Activated T-cell treated with anti-CD3 and anti-CD28 coated beads for 4 hours (primary cell): ENCODE data around the gene TUBA3D.
"Not testable (repeated sequence)": the region's sequence is repeated elsewhere in the genome, so short reads cannot be mapped to it uniquely, and the experiment has no call there.

ENCODE experiments used
- DNase-seq: peaks from one replicate; pipeline ENCODE4 v3.0.0-alpha.2; 2020

Gene TUBA3D

DNA sequence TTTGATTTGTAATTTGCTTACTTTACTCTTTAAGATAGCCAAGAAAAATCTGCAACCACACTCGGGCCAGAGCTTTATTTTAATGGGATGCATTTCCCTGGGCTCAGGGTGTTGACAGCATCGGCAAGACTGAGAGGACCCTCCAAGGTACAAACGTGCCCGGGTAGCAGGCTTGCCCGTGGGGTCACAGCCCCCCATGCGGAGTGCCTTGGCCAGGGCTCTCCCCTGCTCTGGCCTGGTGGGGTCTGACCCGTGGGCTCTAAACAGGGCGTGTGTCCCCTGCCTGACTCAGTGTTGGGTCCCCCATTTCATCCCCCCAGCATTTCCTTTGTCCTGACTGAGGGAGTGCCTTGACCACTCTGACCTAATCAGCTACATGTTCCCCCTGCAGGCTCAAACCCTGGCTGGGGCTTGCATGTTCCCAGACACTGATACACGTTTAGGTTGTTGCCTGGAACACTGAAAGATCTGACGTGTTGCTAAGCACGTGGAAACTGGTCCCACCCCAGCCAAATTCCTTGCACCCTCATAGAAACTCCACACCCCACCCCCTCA is 9.1 kb downstream of the TUBA3D start:
- DNase-seq: not testable (repeated sequence)

DNA sequence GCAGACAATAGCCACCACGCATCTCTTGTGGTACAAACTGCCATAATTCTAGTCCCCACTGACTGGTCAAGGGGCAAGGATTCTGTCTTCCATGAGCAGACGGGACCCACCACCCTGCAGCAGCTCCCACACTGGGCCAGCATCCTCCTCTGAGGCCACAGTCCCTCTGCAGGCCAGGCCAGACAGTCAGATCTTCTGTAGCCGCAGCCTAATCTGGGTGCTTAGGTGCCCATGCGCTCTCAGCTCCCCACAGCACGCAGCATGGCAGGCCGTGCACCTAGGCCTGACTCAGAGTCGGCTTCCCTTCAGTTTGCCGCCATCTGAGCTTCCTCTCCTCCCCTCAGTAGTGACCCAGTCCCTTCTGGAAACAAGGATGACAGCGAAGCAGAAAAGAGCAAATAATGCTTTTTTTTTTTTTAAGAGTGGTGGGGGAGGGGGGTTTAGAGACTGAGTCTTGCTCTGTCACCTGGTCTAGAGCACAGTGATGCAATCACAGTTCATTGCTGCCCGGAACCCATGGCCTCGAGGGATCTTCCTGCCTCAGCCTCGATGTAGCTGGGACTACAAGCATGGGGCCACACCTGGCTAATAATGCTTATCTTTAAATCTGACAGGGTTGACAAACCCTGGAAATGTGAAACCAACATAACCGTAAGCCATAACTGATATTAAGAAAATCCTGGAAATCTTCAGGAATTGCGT is 10.4 kb downstream of the TUBA3D start:
- DNase-seq: not testable (repeated sequence)

DNA sequence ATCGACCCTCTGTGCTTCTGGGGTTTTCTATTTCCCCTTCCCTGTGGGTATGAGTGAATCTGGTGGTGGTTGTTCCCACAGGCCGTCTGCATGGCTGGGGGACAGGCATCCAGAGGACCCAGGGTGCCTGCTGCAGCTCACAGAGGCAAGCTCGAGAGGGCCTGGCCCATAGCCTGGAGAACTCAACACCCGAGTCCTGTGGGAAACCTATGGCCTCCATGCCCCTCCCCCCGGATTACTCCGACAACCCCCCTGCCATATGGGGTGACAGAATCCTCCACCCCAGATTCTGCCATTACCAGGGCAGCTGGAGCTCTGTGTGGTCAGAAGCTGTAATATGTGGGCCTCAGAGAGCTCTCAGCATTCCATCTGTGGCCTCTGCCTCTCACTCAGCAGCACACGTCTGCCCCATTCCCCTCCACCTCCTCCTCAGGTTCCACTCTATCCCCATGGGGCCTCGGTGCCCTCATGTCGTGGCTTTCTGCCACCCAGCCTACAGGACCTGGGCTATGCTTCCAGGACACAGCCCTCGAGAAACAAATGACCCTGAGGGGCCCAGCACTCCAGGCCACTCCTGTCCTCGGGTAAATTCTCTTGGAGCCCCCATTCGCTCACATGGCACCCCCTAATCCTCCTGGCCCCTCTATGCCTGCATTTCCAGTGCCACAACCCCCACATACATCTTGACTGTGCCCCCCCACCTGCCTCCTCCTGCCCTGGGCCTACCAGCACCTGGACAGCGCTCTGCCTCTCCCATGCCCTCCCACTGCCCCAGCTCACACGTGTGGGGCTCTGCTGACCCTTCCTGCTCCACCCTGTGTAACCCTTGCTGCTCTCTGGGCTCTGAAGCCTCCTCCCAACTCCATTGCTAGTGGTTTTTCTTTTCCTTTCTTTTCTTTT is 12.6 kb downstream of the TUBA3D start:
- DNase-seq: no peak

DNA sequence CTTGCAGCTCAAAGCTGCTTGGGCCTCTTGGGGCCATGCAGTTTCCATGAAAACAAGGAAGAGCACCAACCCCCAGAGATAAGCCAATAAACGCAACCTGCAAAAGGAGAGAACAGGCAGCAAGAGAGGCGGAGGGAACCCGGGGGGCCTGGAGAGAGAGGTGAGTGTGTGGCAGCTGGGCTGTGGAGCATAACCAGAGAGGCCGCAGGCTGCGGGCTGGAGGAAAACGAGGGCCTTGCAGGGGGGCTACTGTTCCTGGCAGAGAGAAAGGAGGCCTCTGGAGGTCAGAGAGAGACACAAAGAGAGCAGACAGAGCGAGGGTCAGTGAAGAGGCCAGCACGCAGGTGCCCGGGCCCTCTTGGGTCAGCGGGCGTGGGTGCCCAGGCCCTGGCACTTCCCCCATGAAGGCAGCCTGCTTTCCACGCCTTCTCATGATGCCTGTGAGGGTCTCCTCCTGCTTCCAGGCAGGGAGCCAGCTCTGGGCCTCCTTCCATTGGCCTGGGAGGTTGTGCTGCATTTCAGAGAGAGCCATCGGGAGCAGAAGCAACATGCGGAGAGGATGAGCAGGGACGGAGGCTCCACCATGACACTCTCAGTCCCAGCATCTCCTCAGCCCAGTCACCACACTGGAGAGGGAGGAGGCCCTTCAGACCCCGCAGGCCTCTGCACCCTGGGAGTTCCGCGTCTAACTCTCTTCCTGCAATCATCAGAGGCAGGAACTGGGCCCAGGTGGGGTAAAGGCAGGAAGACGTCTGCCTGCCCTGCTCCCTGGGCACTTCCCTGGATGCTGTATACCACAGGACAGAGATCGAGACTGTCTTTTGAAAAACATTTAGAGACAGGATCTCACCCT is 14.9 kb downstream of the TUBA3D start:
- DNase-seq: not testable (repeated sequence)

DNA sequence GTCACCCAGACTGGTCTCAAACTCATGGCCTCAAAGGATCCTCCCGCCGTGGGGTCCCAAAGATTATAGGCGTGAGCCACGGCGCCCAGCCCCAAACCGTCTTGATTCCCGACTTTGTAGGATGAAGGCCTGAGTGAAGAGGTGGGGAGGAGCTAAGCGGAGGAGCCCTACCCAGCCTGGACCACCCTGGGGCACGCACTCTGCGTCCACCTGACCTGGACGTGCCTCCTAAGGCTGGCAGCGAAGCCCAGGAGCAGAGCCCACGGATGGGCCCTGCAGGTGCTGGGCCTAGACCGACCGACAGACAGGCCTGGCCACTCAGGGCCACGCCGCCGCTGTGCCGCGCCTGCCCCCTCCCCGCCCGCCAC is 15.5 kb downstream of the TUBA3D start:
- not testable (repeated sequence) for DNase-seq

DNA sequence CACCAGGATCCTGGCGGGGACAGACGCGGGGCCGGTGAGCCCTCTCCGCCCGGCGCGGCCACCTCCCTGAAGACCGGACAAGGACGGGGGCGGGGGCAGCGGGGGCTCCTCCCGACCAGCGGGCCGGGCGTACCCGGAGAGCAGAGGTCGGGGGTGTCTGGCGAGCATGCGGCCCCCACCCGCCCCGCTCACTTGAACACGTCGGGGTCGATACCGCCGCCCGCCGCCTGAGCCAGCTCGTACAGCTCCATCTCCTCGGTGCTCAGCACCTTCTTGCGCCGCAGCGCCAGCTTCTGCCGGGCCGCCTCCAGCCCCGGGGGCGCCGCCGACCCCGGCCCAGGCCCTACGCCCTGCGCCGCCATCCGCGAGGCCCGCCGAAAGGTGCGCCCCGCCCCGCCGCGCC is 16.1 kb downstream of the TUBA3D start, which contains the start of gene MZT2A:
Gene MZT2A, minus strand, starts transcription at position 383 of the 403 bp plus-strand sequence. Its CDS starts 21 bp downstream, at position 362.
- not testable (repeated sequence) for DNase-seq

DNA sequence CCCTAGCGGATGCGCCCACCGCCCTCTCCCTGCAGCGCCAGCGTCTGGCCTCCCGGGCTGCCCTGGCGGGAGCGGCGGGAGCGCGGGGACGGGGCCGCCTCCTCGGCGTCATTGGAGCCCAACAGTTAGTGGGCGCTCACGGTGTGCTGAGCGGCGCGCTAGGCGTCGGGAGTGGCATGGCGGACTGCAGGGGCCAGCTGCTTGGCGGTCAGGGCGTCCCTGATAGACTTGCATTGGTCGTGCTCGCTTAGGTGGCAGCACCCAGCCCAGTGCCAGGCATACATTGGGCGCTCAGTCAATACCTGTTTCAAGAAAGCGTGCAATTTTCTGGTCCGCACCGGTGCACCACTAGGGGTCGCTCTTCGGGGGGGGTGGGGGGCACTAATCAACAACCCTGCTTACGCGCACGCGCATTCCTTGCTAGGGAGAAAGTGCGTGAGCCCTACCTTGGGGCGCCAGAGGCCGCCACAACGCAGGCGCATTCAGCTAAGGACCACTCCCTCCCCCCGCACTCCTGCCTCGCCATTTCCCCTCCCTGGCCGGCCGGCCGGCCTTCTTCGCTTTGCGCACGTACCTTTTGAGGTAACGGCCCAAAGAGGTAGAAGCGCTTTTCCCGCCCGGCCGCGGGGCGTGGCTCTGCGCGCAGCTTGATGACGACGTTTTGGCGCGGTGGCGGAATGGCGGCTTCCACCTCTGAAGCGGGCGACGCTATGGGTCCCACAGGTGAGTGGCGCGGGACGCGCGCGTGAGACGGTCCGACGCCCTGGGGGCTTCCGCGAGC is 16.7 kb downstream of the TUBA3D start:
- peak; percentile 85 for DNase-seq

DNA sequence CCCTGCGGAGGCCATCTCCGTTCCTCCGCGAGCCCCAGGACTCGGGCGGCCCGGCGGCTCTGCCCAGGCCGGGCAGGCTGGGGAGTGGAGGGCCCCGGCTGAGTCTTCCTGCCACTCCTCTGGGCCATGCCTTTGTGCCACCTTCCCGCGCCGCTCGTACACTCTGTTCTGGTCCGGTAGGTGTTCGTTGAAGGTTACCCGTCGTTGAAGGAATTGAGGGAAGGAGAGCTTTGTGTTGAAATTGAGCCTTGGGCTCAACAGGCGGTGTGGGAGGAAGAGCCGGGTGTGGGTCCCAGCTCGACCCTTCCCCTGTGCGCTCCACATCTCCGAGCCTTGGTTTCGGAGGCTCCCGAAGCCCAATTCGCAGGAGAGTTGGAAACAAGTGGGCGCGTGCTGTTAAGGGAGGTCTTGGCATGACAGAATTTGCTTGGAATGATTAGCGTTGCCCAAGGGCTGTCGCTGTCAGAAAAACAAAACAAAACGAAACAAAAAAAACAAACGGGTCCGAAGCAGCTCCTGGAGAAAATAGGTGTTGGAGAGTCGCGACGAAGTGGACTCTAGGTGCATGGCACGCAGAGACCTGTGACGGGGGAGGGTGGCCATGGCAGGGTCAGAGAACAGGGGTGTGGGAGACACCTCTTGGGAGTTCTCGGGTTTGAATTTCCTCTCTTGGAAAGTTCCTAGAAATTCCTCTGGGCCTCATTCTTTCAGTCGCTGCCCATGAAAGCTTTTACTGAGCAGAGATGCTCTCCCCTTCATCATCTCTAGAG is 17.5 kb downstream of the TUBA3D start:
- DNase-seq: no peak

DNA sequence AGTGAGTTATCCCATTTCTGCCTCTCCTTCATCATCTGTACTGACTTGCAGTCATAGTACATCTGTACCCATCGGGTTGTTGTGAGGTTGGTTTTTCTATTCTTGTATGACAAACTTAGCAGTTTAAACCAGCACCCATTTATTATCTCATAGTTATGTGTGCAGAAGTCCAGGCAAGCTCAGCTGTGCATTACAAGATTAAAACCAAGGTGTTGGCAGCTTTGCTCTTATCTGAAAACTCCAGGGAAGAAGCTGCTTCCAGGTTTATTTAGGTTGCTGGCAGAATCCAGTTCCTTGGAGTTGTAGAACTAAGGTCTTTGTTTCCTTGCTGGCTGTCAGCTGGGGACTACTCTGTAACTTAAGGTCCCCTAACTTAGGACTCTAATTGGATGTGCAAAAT is 19.6 kb downstream of the TUBA3D start:
- DNase-seq: not testable (repeated sequence)

DNA sequence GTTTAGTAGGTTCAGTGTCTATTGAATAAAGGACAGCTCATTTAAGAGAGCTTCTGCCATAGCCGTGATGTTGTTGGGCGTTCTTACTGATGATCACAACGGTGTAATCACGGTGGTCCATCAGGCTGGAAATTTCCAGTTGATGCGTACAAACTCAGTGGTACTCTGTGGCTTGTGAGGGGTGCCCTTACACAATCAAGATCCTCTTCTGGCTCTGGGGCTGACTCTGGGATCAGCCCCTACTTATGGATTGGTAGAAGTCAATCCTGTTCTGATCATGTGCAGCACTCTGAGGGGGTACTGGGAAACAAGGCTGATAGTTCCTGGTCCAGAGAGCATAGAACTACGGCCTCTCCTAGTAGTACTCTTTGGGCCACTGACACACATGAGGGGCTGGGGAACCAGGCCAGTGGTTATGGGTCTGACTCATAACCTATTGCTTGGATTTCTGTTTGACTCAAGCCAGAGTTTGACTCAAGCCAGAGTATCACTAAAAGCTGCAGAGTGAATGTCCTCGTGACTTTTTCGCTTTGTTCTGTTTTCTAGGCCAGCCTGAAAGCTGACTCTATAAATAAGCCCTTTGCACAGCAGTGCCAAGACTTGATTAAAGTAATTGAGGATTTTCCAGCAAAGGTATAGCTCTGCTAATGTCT is 22.5 kb downstream of the TUBA3D start:
- DNase-seq: not testable (repeated sequence)

DNA sequence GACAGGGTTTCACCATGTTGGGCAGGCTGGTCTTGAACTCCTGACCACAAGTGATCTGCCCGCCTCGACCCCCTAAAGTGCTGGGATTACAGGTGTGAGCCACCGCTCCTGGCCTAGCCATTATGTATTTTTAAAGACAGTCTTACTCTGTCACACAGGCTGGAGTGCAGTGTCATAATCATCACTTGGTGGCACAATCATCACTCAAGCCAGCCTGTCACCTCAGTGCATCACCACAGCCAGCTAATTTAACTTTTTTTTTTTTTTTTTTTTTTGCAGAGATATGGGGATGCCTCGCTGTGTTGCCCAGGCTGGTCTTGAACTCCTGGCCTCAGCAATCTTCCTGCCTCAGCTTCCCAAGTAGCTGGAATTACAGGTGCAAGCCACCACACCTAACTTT is 27.7 kb downstream of the TUBA3D start:
- not testable (repeated sequence) for DNase-seq

DNA sequence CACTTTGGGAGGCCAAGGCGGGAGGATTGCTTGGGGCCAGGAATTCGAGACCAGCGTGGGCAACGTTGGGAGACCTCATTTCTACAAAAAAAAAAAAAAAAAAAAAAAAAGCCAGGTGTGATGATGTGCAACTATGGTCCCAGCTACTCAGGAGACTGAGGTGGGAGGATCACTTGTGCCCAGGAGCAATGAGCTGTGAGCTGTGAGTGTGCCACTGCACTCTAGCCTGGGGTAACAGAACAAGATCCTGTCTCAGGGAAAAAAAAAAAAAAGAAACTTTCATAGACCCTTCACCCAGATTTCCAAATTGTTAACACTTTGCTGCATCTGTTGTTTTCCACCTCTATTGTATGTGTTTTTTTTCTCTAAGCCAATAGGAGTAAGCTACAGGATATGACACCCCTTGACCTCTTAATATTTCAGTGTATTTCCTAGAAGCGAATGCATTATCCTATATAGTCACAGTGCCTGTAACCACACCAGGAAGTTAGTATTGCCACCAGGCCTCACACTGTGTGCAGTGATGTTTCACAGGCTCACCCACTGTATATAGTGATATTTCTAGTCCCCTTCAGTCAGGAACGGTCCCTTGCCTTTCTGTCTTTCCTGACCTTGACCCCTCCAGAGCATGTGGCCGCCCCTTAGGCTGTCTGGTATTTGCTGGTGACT is 28.3 kb downstream of the TUBA3D start:
- DNase-seq: not testable (repeated sequence)

DNA sequence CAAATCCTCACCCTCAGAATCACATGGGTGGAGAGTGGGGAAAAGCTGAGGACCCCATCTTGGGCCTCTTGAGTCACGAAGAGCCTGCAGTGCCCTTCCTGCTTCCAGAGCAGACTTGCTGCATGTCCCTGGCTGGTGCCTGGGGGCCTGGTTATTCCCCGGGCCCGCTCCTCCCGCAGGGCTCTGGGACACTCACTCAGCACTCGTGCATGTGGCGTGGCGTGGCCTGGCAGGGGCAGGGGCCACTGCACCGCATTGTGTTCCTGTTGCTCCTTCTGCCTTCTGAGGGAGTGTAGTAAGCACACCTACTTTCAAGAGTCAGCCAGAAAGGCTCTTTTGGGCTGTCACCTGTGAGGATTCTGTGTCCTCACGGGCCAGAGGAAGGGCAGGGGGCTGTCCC is 33.7 kb downstream of the TUBA3D start:
- no peak for DNase-seq

DNA sequence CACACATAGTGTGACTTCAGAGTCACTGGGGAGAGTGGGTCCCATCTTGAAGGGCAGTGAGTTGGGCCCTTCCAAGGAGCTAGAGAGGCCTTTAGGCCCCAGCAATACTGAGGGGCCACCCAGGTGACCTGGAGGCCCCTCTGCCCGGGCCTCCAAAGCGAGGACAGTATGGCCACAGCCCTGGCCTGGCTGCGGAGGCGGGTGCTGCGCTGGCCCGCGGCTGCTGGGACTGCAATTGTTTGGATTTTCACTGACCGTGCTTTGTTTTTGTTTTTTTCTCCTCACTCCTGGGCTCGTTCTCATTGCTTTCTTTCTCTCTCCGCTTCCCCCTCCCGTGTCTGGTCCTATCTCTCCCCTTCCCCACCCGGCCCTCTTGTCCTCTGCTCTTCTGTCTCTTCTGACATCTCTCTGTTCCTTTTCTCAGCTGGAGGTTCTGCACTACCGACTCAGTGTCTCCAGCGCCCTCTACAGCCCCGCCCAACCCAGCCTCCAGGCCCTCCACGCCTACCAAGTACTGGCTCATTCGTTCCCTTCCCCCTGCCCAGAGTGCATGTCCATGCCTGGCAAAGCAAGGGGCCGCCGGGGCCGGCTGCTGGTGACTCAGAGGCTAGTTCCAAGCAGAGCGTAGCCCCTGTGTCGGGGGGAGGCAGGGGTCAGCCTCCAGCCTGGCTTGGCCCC is 35.5 kb downstream of the TUBA3D start:
- DNase-seq: not testable (repeated sequence)

DNA sequence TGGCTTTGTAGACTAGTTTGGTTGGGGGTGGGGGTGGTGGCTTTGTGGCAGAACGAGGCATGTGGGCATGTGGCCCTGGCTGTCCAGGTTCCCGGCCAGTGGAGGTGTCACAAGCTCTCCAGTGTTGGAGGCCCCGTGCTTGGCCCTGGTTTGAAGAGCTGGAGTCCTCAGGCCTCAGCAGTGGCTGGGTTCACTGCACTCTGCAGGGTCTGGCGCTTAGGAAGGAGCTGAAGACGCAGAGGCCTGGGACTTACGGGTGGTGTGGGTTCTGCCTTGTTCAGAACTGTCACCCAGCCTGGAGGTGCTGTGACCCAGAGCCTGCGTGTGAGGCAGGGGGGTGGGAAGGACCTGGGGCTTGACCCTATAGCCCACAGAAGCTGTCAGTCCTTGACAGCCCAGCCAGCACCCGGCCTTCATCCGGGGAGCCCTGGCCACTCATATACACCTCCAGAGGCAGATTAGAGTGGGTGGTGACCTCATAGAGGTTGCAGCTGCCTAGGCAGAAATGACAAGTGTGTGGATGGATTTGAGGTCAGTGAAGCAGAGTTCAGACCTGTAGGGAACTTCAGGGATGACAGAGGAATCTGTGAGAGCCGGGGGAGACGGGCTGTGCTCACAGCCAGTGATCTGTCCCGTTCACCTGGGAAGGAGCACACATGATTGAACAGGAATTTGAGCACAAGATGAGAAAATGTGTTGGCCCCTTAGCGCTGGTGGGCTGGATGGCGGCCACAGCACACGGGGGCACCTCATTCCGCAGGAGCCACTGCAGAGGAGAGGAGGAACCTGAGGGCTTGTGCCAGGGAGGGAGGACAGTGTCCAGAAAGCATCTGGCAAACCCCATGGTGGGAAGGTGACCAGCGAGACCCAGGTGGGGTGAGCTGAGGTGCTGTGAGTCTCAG is 36.3 kb downstream of the TUBA3D start:
- DNase-seq: not testable (repeated sequence)

DNA sequence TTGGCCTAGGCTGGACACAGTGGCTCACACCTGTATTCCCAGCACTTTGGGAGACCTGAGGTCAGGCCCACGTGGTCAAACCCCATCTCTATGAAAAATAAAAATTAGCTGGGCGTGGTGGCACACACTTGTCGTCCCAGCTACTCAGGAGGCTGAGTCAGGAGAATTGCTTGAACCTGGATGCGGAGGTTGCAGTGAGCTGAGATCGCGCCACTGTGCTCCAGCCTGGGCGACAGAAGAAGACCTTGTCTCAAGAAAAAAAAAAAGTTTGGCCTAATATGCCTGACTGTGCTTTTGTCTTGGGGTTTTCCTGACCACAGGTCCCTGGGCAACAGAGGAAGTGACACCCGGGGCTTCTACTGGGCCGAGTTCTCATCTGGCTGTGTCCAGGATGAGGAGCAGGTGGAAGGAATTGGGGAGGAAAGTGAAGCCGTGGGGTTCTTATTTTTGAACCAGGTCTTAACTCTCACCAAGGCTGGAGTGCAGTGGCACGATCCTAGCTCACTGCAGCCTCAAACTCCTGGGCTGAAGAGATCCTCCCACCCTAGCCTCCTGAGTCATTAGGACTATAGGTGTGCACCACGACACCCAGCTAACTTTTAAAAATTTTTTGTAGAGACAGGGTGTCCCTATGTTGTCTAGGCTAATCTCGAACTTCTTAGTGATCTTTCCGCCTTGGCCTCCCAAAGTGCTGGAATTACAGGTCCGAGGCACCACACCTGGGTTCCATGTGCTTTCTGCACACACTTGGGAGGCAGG is 38.7 kb downstream of the TUBA3D start:
- DNase-seq: not testable (repeated sequence)

DNA sequence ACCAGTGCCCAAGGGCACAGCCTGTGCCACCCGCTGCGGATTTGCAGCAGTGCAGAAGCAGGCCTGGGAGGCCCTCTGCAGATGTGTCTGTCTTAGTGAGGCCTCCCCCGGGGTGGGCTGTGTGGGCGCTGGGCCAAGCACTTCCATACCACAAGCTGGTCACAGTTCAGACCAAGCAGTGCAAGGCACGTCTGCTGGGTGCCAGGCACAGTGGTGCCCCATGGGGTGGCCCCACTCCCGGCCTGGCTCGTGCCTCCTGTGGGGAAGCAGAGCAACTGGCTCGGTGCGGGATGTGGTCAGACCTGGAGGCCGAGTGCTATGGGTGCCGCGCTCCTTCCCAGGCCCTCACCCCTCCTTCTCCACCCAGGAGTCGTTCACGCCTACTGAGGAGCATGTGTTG is 39.3 kb downstream of the TUBA3D start:
- not testable (repeated sequence) for DNase-seq
